CD14-positive monocyte (primary cell): Measurements from ENCODE around the gene NSFL1C. TPM values are rescaled to one million over a fixed set of nuclear protein-coding genes. Genes with fewer than 3 reads are reported as not detected.

ENCODE experiments used
- DNase-seq, 3 donors: peaks; one replicate each; pipeline ENCODE4 v3.0.0-alpha.2; 2011 to 2022
- H2AFZ ChIP-seq: 2 replicates; pipeline ENCODE4 v1.6.0; 2012; ENCODE audit warnings: mild to moderate bottlenecking, low read depth, low read length, inconsistent platforms; ENCODE audit not compliant: insufficient read depth, poor library complexity, severe bottlenecking
- H3K27ac ChIP-seq, 2 donors: 1 replicate in 1 of 2; 2 replicates in 1 of 2; pipeline ENCODE4 v1.5.1; 2012 to 2013; ENCODE audit warnings: low read length in 2 of 2, control low read depth in 1 of 2, inconsistent platforms in 1 of 2, low read depth in 1 of 2, mild to moderate bottlenecking in 1 of 2
- H3K27me3 ChIP-seq, 2 donors: one replicate each; pipeline versions ENCODE4 v1.6.0 to v1.6.1; 2011 to 2013; ENCODE audit warnings: low read length in 2 of 2; ENCODE audit not compliant: control insufficient read depth in 2 of 2, insufficient read depth in 2 of 2
- H3K36me3 ChIP-seq, 2 donors: replicated peaks in 1 of 2; 1 replicate in 1 of 2; 2 replicates in 1 of 2; pipeline versions ENCODE4 v1.5.1 to v1.6.1; 2012 to 2013; ENCODE audit warnings: low read length in 2 of 2, control low read depth in 1 of 2, inconsistent platforms in 1 of 2, mild to moderate bottlenecking in 1 of 2; ENCODE audit not compliant: insufficient read depth in 2 of 2, control insufficient read depth in 1 of 2
- H3K4me1 ChIP-seq, 2 donors: 1 replicate in 1 of 2; 2 replicates in 1 of 2; pipeline versions ENCODE4 v1.5.1 to v1.6.1; 2012 to 2013; ENCODE audit warnings: low read length in 2 of 2, control low read depth in 1 of 2, inconsistent platforms in 1 of 2, mild to moderate bottlenecking in 1 of 2, moderate library complexity in 1 of 2; ENCODE audit not compliant: insufficient read depth in 2 of 2, control insufficient read depth in 1 of 2
- H3K4me2 ChIP-seq: replicated peaks from 2 replicates; pipeline ENCODE3; 2012; ENCODE audit warnings: low read length, moderate library complexity, mild to moderate bottlenecking; ENCODE audit not compliant: poor library complexity, severe bottlenecking; ENCODE audit errors: extremely low read depth
- H3K4me3 ChIP-seq, 3 experiments: fragments of 200-600 bp in 1 of 3; sonication (generic) in 1 of 3; replicated peaks in 1 of 3; 1 replicate in 2 of 3; 2 replicates in 1 of 3; pipeline ENCODE4 v1.5.1; 2011 to 2013; ENCODE audit warnings: low read length in 3 of 3, mild to moderate bottlenecking in 3 of 3, control low read depth in 2 of 3, low read depth in 2 of 3, inconsistent platforms in 1 of 3, moderate library complexity in 1 of 3
- H3K79me2 ChIP-seq: 2 replicates; pipeline ENCODE4 v1.6.0; 2012; ENCODE audit warnings: mild to moderate bottlenecking, control low read depth, inconsistent platforms, low read length, moderate library complexity; ENCODE audit not compliant: insufficient read depth
- H3K9ac ChIP-seq: 2 replicates; pipeline ENCODE4 v1.6.0; 2017; ENCODE audit warnings: low read length, mild to moderate bottlenecking; ENCODE audit not compliant: insufficient read depth, poor library complexity, severe bottlenecking
- H3K9me3 ChIP-seq, 2 donors: replicated peaks in 1 of 2; 1 replicate in 1 of 2; 2 replicates in 1 of 2; pipeline versions ENCODE4 v1.5.1 to v1.6.1; 2012 to 2013; ENCODE audit warnings: low read length in 2 of 2, control low read depth in 1 of 2; ENCODE audit not compliant: control insufficient read depth in 1 of 2, insufficient read depth in 1 of 2
- H4K20me1 ChIP-seq: 2 replicates; pipeline ENCODE4 v1.6.0; 2012; ENCODE audit warnings: mild to moderate bottlenecking, low read length, control low read depth, moderate library complexity; ENCODE audit not compliant: insufficient read depth
- H3K27ac Mint-ChIP-seq, 7 donors: one replicate each; pipeline ENCODE4 v1.8.0; 2020; ENCODE audit warnings: mild to moderate bottlenecking in 7 of 7, mixed read lengths in 7 of 7, moderate library complexity in 6 of 7, inconsistent platforms in 2 of 7
- H3K27me3 Mint-ChIP-seq, 3 donors: one replicate each; pipeline ENCODE4 v1.8.0; 2021 to 2022; ENCODE audit warnings: low read depth in 3 of 3, mild to moderate bottlenecking in 3 of 3, mixed read lengths in 3 of 3, moderate library complexity in 3 of 3, inconsistent platforms in 1 of 3
- H3K36me3 Mint-ChIP-seq, 2 donors: one replicate each; pipeline ENCODE4 v1.8.0; 2020; ENCODE audit warnings: mixed read lengths in 2 of 2, inconsistent platforms in 1 of 2, mild to moderate bottlenecking in 1 of 2
- H3K4me1 Mint-ChIP-seq: one replicate; pipeline ENCODE4 v1.8.0; 2020; ENCODE audit warnings: mild to moderate bottlenecking, mixed read lengths
- H3K4me3 Mint-ChIP-seq, 2 donors: one replicate each; pipeline ENCODE4 v1.8.0; 2020; ENCODE audit warnings: mild to moderate bottlenecking in 2 of 2, mixed read lengths in 2 of 2, moderate library complexity in 1 of 2
- H3K9me3 Mint-ChIP-seq, 7 donors: one replicate each; pipeline ENCODE4 v1.8.0; 2020 to 2022; ENCODE audit warnings: mixed read lengths in 7 of 7, mild to moderate bottlenecking in 6 of 7, moderate library complexity in 6 of 7, inconsistent platforms in 2 of 7
- CTCF ChIP-seq: fragments of 200-600 bp; IDR thresholded peaks from one replicate; pipeline ENCODE4 v1.8.0; 2022; ENCODE audit warnings: antibody characterized with exemption, mild to moderate bottlenecking
- WGBS: methylation state at CpG from one replicate; pipeline ENCODE4 v1.1.5; 2013; ENCODE audit warnings: missing lambda C conversion rate; ENCODE audit not compliant: insufficient coverage; 5-methylcytosine and 5-hydroxymethylcytosine counted together
- intact Hi-C, 2 donors: fragments of 100-400 bp; cut with micrococcal nuclease; formaldehyde crosslinking; loops; one replicate each; pipeline versions ENCODE4 v1.15.0 to v1.15.1; 2023
- polyA plus RNA-seq, 3 donors: library from polyadenylated mRNA; depleted of rRNA in 1 of 3; unstranded in 2 of 3; stranded (reverse) in 1 of 3; fragments of 300-500 nt in 2 of 3; fragments of >200 nt in 1 of 3; fragmentation: Illumina TruSeq in 2 of 3; gene quantifications; 1 replicate in 2 of 3; 2 replicates in 1 of 3; pipeline ENCODE4 v1.2.3, GENCODE V29; 2012 to 2021

Gene NSFL1C
- polyA plus RNA-seq, 3 donors = 52.8 to 80.8 (median 56.8) TPM

- H4K20me1 ChIP-seq = peaks cover 83% of the 10 kb centered on the region
- intact Hi-C loops = loop anchor here in 1 of 2 donors (5.0 kb wide), 2 partner anchors 33 to 352 kb away; partner anchors contain the start of gene PSMF1
- peaks cover 81% of the 10 kb centered on the region for H3K4me1 Mint-ChIP-seq
- no peak for DNase-seq
- peaks cover 66% of the 10 kb centered on the region for H3K79me2 ChIP-seq
- peaks cover 0 to 3% (median 0%) of the 10 kb centered on the region in 7 donors for H3K9me3 Mint-ChIP-seq
- H3K4me3 ChIP-seq = no peak overlapping the region
- H3K4me2 ChIP-seq = no peak overlapping the region
- H3K9ac ChIP-seq = no peak overlapping the region
- peaks cover 43 to 65% of the 10 kb centered on the region in 2 donors for H3K36me3 Mint-ChIP-seq
- H3K27me3 ChIP-seq = no peaks in the 10 kb centered on the region
- no peak overlapping the region for H3K4me3 Mint-ChIP-seq
- H2AFZ ChIP-seq = no peak overlapping the region
- peak overlapping the region; percentile 84 to 100 (median 99) for H3K27ac Mint-ChIP-seq
- peak overlapping the region; percentile 74 to 97 for H3K27ac ChIP-seq
- peaks cover 0 to 2% (median 0%) of the 10 kb centered on the region in 3 donors for H3K27me3 Mint-ChIP-seq
- peaks cover 34 to 69% of the 10 kb centered on the region in 2 donors for H3K36me3 ChIP-seq
- peaks cover 80 to 95% of the 10 kb centered on the region in 2 donors for H3K4me1 ChIP-seq
- no peaks in the 10 kb centered on the region for H3K9me3 ChIP-seq
- 94% methylated on average over 6 of the region's 9 CpGs for WGBS
- no peak for TF ChIP-seq CTCF
These were observed 2.8 kb upstream of the NSFL1C start for GRCh38 chr20:1469306-1469905.

GRCh38 chr20:1468117-1468624 lies 1.5 kb upstream of the NSFL1C start:
- Mint-ChIP-seq H3K9me3 (peaks cover 0 to 2% (median 0%) of the 10 kb centered on the region in 7 donors), H3K27me3 (peaks cover 0 to 2% (median 0%) of the 10 kb centered on the region in 3 donors), H3K4me1 (peaks cover 82% of the 10 kb centered on the region), H3K36me3 (peaks cover 48 to 66% of the 10 kb centered on the region in 2 donors), H3K4me3 (peak overlapping the region; percentile 87 to 91), H3K27ac (peak overlapping the region; percentile 96 to 100 (median 99))
- H3K27me3 ChIP-seq = no peaks in the 10 kb centered on the region
- peak in 1 of 3 donors; percentile 27 for DNase-seq
- TF ChIP-seq CTCF = no peak
- peak overlapping the region; percentile 90 for H3K4me2 ChIP-seq
- peak overlapping the region in 2 of 3 experiments; percentile 36 to 87 for H3K4me3 ChIP-seq
- no peak overlapping the region for H2AFZ ChIP-seq
- intact Hi-C loops = loop anchor here in 1 of 2 donors (5.0 kb wide), 2 partner anchors 34 to 351 kb away; partner anchors contain the start of gene PSMF1
- H3K9me3 ChIP-seq = no peaks in the 10 kb centered on the region
- H3K79me2 ChIP-seq = peaks cover 66% of the 10 kb centered on the region
- WGBS = 36% methylated on average over 6 of the region's 7 CpGs
- peaks cover 83% of the 10 kb centered on the region for H4K20me1 ChIP-seq
- peak overlapping the region; percentile 89 for H3K9ac ChIP-seq
- H3K4me1 ChIP-seq = peaks cover 77 to 95% of the 10 kb centered on the region in 2 donors
- peaks cover 28 to 69% of the 10 kb centered on the region in 2 donors for H3K36me3 ChIP-seq
- H3K27ac ChIP-seq = peak overlapping the region; percentile 74 to 97
